IMR-90 (cell line): Measurements from ENCODE around the gene MAP2. TPM values are rescaled to one million over a fixed set of nuclear protein-coding genes. Genes with fewer than 3 reads are reported as not detected.

ENCODE experiments used
- ATAC-seq: fragments of 200-7000 bp; cut with Tn5 transposase; 2 replicates; pipeline ENCODE4 v1.9.1; 2020; ENCODE audit warnings: low read depth, mild to moderate bottlenecking, moderate library complexity
- BruUV-seq: library from RNA; stranded (reverse); fragments of 400-500 nt; replicated peaks from 2 replicates; lab custom pipeline; 2021; lab: Mats Ljungman, UMichigan
- CTCF ChIA-PET: fragments of 300-600 bp; formaldehyde crosslinking; extraction: SDS; loops from one replicate; lab custom pipeline; 2021; ENCODE audit warnings: antibody characterized with exemption; lab: Yijun Ruan, JAX
- POLR2A ChIA-PET: fragments of 300-600 bp; sonication (Branson Sonifier 250); formaldehyde crosslinking; loops from one replicate; lab custom pipeline; 2022; ENCODE audit warnings: antibody characterized with exemption; ENCODE audit not compliant: unreplicated experiment; lab: Charles Lee
- DNase-seq: peaks from one replicate; pipeline ENCODE4 v3.0.0; 2013
- H2AFZ ChIP-seq: replicated peaks from 2 replicates; pipeline ENCODE3; 2013; ENCODE audit warnings: low read length, mild to moderate bottlenecking; ENCODE audit not compliant: poor library complexity
- H2AK5ac ChIP-seq: 2 replicates; pipeline ENCODE4 v1.6.1; 2013; ENCODE audit warnings: low read depth, low read length, inconsistent platforms
- H2AK9ac ChIP-seq: replicated peaks from 2 replicates; pipeline ENCODE3; 2013; ENCODE audit warnings: mild to moderate bottlenecking, low read depth, low read length, moderate library complexity; ENCODE audit not compliant: poor library complexity
- H2BK120ac ChIP-seq: 2 replicates; pipeline ENCODE4 v1.6.1; 2013; ENCODE audit warnings: low read depth, low read length, inconsistent platforms
- H2BK15ac ChIP-seq: 3 replicates; pipeline ENCODE4 v1.6.1; 2013; ENCODE audit warnings: low read depth, low read length, inconsistent platforms
- H2BK20ac ChIP-seq: 2 replicates; pipeline ENCODE4 v1.6.1; 2013; ENCODE audit warnings: low read depth, mild to moderate bottlenecking, inconsistent platforms, low read length, moderate library complexity
- H2BK5ac ChIP-seq: 2 replicates; pipeline ENCODE4 v1.6.1; 2013; ENCODE audit warnings: mild to moderate bottlenecking, low read depth, low read length, inconsistent platforms; ENCODE audit not compliant: poor library complexity, severe bottlenecking
- H3K14ac ChIP-seq: replicated peaks from 2 replicates; pipeline ENCODE4 v1.6.1; 2013; ENCODE audit warnings: low read depth, low read length, inconsistent platforms
- H3K18ac ChIP-seq: 2 replicates; pipeline ENCODE4 v1.6.1; 2013; ENCODE audit warnings: low read depth, low read length, control low read depth
- H3K23ac ChIP-seq: 2 replicates; pipeline ENCODE4 v1.6.1; 2013; ENCODE audit warnings: low read depth, low read length, inconsistent platforms
- H3K27ac ChIP-seq: 2 replicates; pipeline ENCODE4 v1.5.1; 2013; ENCODE audit warnings: mild to moderate bottlenecking, control low read depth, low read length; ENCODE audit not compliant: insufficient read depth
- H3K27me3 ChIP-seq: 2 replicates; pipeline ENCODE4 v1.6.1; 2013; ENCODE audit warnings: low read length; ENCODE audit not compliant: control insufficient read depth, insufficient read depth
- H3K36me3 ChIP-seq: 2 replicates; pipeline ENCODE4 v1.6.1; 2013; ENCODE audit warnings: low read length, mixed read lengths; ENCODE audit not compliant: control insufficient read depth, insufficient read depth
- H3K4ac ChIP-seq: 2 replicates; pipeline ENCODE4 v1.6.1; 2013; ENCODE audit warnings: low read depth, low read length, inconsistent platforms
- H3K4me1 ChIP-seq: 2 replicates; pipeline ENCODE4 v1.6.1; 2013; ENCODE audit warnings: low read length, mixed read lengths; ENCODE audit not compliant: control insufficient read depth, insufficient read depth
- H3K4me2 ChIP-seq: 2 replicates; pipeline ENCODE4 v1.6.1; 2013; ENCODE audit warnings: low read depth, mild to moderate bottlenecking, control low read depth, low read length, moderate library complexity
- H3K4me3 ChIP-seq: 2 replicates; pipeline ENCODE4 v1.5.1; 2013; ENCODE audit warnings: low read depth, mild to moderate bottlenecking, control low read depth, low read length, moderate library complexity; ENCODE audit not compliant: insufficient read depth
- H3K56ac ChIP-seq: 2 replicates; pipeline ENCODE4 v1.6.1; 2013; ENCODE audit warnings: low read length, inconsistent platforms; ENCODE audit not compliant: insufficient read depth; ENCODE audit errors: extremely low read depth
- H3K79me1 ChIP-seq, 2 experiments: 2 replicates each; pipeline ENCODE4 v1.6.1; 2013; ENCODE audit warnings: low read length in 2 of 2, inconsistent platforms in 1 of 2, low read depth in 1 of 2
- H3K9ac ChIP-seq: 2 replicates; pipeline ENCODE4 v1.6.1; 2013; ENCODE audit warnings: low read depth, low read length, control low read depth
- H3K9me1 ChIP-seq: 2 replicates; pipeline ENCODE4 v1.6.1; 2013; ENCODE audit warnings: low read length, inconsistent platforms; ENCODE audit not compliant: insufficient read depth
- H3K9me3 ChIP-seq: 2 replicates; pipeline ENCODE4 v1.6.1; 2013; ENCODE audit warnings: low read length; ENCODE audit not compliant: control insufficient read depth, insufficient read depth
- H4K20me1 ChIP-seq: 2 replicates; pipeline ENCODE4 v1.6.1; 2013; ENCODE audit warnings: low read length, inconsistent platforms; ENCODE audit not compliant: insufficient read depth
- H4K5ac ChIP-seq: 2 replicates; pipeline ENCODE4 v1.6.1; 2013; ENCODE audit warnings: mild to moderate bottlenecking, low read depth, low read length, control low read depth
- H4K8ac ChIP-seq, 2 experiments: 2 replicates each; pipeline ENCODE4 v1.6.1; 2013; ENCODE audit warnings: low read depth in 2 of 2, low read length in 2 of 2, control low read depth in 1 of 2, inconsistent platforms in 1 of 2
- H4K91ac ChIP-seq: 2 replicates; pipeline ENCODE4 v1.6.1; 2013; ENCODE audit warnings: low read depth, low read length, inconsistent platforms; ENCODE audit not compliant: insufficient read depth
- BHLHE40 ChIP-seq: fragments of 150-350 bp; IDR thresholded peaks from 2 replicates; pipeline ENCODE4 v1.6.1; 2016; ENCODE audit warnings: mild to moderate bottlenecking, low read depth, low read length
- CEBPB ChIP-seq: IDR thresholded peaks from 2 replicates; pipeline ENCODE4 v1.6.1; 2012; ENCODE audit warnings: low read depth, low read length, improper control_type of control experiment
- CHD1 ChIP-seq: IDR thresholded peaks from 2 replicates; pipeline ENCODE4 v1.6.1; 2012; ENCODE audit warnings: low read depth, low read length, improper control_type of control experiment
- MAFK ChIP-seq: IDR thresholded peaks from 2 replicates; pipeline ENCODE4 v1.6.1; 2012; ENCODE audit warnings: low read depth, low read length, improper control_type of control experiment
- MAZ ChIP-seq: IDR thresholded peaks from 2 replicates; pipeline ENCODE4 v1.6.1; 2012; ENCODE audit warnings: low read depth, mild to moderate bottlenecking, low read length, improper control_type of control experiment, moderate library complexity, borderline replicate concordance
- NFE2L2 ChIP-seq: fragments of 150-350 bp; IDR thresholded peaks from 2 replicates; pipeline ENCODE4 v1.6.1; 2016; ENCODE audit warnings: low read depth, mild to moderate bottlenecking, low read length
- SMC3 ChIP-seq: fragments of 150-350 bp; IDR thresholded peaks from 2 replicates; pipeline ENCODE4 v1.6.1; 2016; ENCODE audit warnings: low read depth, mild to moderate bottlenecking, antibody characterized with exemption, low read length, moderate library complexity
- WGBS, 2 experiments: methylation state at CpG; one replicate each; pipeline versions ENCODE4 v1.1.5 to v1.1.7; 2013; ENCODE audit warnings: missing lambda C conversion rate in 2 of 2; ENCODE audit not compliant: insufficient read length in 1 of 2; ENCODE audit errors: extremely low coverage in 2 of 2; 5-methylcytosine and 5-hydroxymethylcytosine counted together
- dilution Hi-C: fragments of 300-500 bp; cut with HindIII; formaldehyde crosslinking; loops from one replicate; pipeline ENCODE4 v1.14.3; 2018; ENCODE audit warnings: low sequenced_read_pairs; ENCODE audit not compliant: unreplicated experiment
- in situ Hi-C: fragments of 300-500 bp; cut with MboI; formaldehyde crosslinking; loops from 3 replicates; pipeline ENCODE4 v1.14.3; 2019; ENCODE audit warnings: low sequenced_read_pairs, inconsistent platforms, mixed read lengths
- intact Hi-C: fragments of 100-400 bp; cut with micrococcal nuclease; formaldehyde crosslinking; loops from 2 replicates; pipeline ENCODE4 v1.10.0; 2022
- polyA plus RNA-seq, 3 experiments: library from polyadenylated mRNA; depleted of rRNA; stranded (reverse); fragments of >200 nt; gene quantifications; 2 replicates each; pipeline ENCODE4 v1.2.3, GENCODE V29; 2012; ENCODE audit warnings: low replicate concordance in 1 of 3
- total RNA-seq: library from RNA; depleted of rRNA; stranded (reverse); fragments of >200 nt; gene quantifications from 2 replicates; pipeline ENCODE4 v1.2.3, GENCODE V29; 2012

Gene MAP2
- total and polyA plus RNA-seq, 2 of the 4 experiments (the other 2 are of a cell fraction) = 0.29 to 0.36 TPM

DNA sequence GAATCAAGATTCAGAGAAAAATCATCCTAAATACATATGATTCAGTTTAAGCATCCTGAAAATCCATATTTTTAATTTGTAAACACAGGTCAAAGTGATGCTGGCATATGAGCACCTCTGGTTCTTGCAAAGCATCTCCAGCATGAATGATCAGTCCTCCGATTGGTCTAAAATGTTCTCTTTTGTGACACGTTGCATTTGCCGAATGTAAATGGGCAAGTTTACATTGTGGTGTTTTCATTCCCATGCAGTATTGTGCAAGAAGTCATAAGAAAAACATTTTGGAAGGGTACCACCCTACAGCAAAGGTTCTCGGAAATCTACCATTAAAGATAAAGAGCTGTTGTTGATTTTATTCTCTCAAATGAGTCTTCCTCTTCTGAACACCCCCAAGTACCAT, 239.8 kb downstream of the MAP2 start:
- dilution Hi-C loops = no loop called here
- CTCF ChIA-PET = no interaction called here
- Histone ChIP-seq H3K36me3 (no peaks in the 10 kb centered on the region), H2BK20ac (no peak overlapping the region), H4K20me1 (no peaks in the 10 kb centered on the region), H3K9ac (no peak overlapping the region), H2AK9ac (no peak overlapping the region), H2BK15ac (no peak overlapping the region), H3K4me3 (no peak overlapping the region), H3K18ac (no peak overlapping the region), H3K9me1 (no peaks in the 10 kb centered on the region), H3K23ac (no peak overlapping the region), H3K79me1 (no peaks in the 10 kb centered on the region), H3K14ac (no peak overlapping the region), H3K4me1 (no peaks in the 10 kb centered on the region), H2AFZ (no peak overlapping the region), H2BK120ac (no peak overlapping the region), H3K56ac (no peak overlapping the region), H4K5ac (no peak overlapping the region), H3K9me3 (0 out of 2 replicates have a peak, but pooled peaks cover 1% of the 10 kb centered on the region), H4K8ac (no peak overlapping the region), H3K27me3 (no peaks in the 10 kb centered on the region), H3K27ac (no peak overlapping the region), H3K4ac (no peak overlapping the region), H4K91ac (no peak overlapping the region), H2BK5ac (no peak overlapping the region), H3K4me2 (no peak overlapping the region), H2AK5ac (no peak overlapping the region)
- no peak for ATAC-seq
- in situ Hi-C loops = no loop called here
- BruUV-seq = no TSS peak
- intact Hi-C loops = no loop called here
- no peak for DNase-seq
- WGBS, 2 experiments = no CpG with 5 or more reads among the region's 4 CpGs
- TF ChIP-seq BHLHE40 = no peak
- TF ChIP-seq CEBPB = 0 out of 2 replicates have a peak, but pooled peaks have one; percentile 20
- TF ChIP-seq NFE2L2 = no peak
- TF ChIP-seq MAFK = no peak
- TF ChIP-seq MAZ = no peak
- no peak for TF ChIP-seq CHD1
- TF ChIP-seq SMC3 = no peak
- POLR2A ChIA-PET = no interaction called here
